KOPT-K1 (cell line): Measurements from ENCODE around the gene LCK.
"Not testable (repeated sequence)": the region's sequence is repeated elsewhere in the genome, so short reads cannot be mapped to it uniquely, and the experiment has no call there.

Experiments used
- H3K27ac ChIP-seq: fragments of 200-600 bp; sonication (generic); 2 replicates; pipeline ENCODE4 v1.5.1; 2016; ENCODE audit warnings: antibody characterized with exemption, mild to moderate bottlenecking, low read depth, low read length; ENCODE audit not compliant: poor library complexity, severe bottlenecking
- H3K36me3 ChIP-seq: fragments of 200-600 bp; sonication (generic); 2 replicates; pipeline ENCODE4 v1.5.1; 2017; ENCODE audit warnings: antibody characterized with exemption, mild to moderate bottlenecking, low read length, moderate library complexity; ENCODE audit not compliant: insufficient read depth
- H3K9me3 ChIP-seq: fragments of 200-600 bp; sonication (generic); 2 replicates; pipeline ENCODE4 v1.5.1; 2017; ENCODE audit warnings: antibody characterized with exemption, low read length, mild to moderate bottlenecking; ENCODE audit not compliant: insufficient read depth, poor library complexity, severe bottlenecking

The LCK gene

GRCh38 chr1:32284777-32285176 is 33.7 kb downstream of the LCK start:
- not testable (repeated sequence) for H3K27ac ChIP-seq, H3K9me3 ChIP-seq
- peaks cover 80% of the 10 kb centered on the region for H3K36me3 ChIP-seq

- Histone ChIP-seq H3K27ac (no peak overlapping the region), H3K36me3 (peaks cover 72% of the 10 kb centered on the region), H3K9me3 (no peaks in the 10 kb centered on the region)
Observed at GRCh38 chr1:32285658-32286057, 34.6 kb downstream of the LCK start.

GRCh38 chr1:32286763-32287162 is 35.7 kb downstream of the LCK start:
- H3K36me3 ChIP-seq, result peaks cover 61% of the 10 kb centered on the region
- no peaks in the 10 kb centered on the region for H3K9me3 ChIP-seq
- no peak overlapping the region for H3K27ac ChIP-seq

- Histone ChIP-seq H3K27ac (no peak overlapping the region), H3K36me3 (peaks cover 36% of the 10 kb centered on the region), H3K9me3 (no peaks in the 10 kb centered on the region)
Observed at GRCh38 chr1:32289256-32289655, 38.2 kb downstream of the LCK start.

GRCh38 chr1:32291145-32291707 is 40.2 kb downstream of the LCK start:
- H3K36me3 ChIP-seq, result peaks cover 32% of the 10 kb centered on the region
- peak overlapping the region; percentile 96 for H3K27ac ChIP-seq

GRCh38 chr1:32291708-32292538 is 40.9 kb downstream of the LCK start, which contains the start of gene HDAC1:
HDAC1 (plus strand) TSS chr1:32292083; CDS start chr1:32292170, 87 bp downstream.
- Histone ChIP-seq H3K27ac (peak within 1 kb of the TSS; percentile 96), H3K36me3 (peaks cover 33% of the 10 kb centered on the region), H3K9me3 (no peaks in the 10 kb centered on the region)

More at GRCh38 chr1:32291145-32291707, 40.2 kb downstream of the LCK start:
- H3K9me3 ChIP-seq, result no peaks in the 10 kb centered on the region

GRCh38 chr1:32298211-32298610 is 47.1 kb downstream of the LCK start:
- H3K36me3 ChIP-seq, result peaks cover 76% of the 10 kb centered on the region
- H3K27ac ChIP-seq, H3K9me3 ChIP-seq: not testable (repeated sequence)

- no peak overlapping the region for H3K27ac ChIP-seq
- H3K9me3 ChIP-seq, result peaks cover 4% of the 10 kb centered on the region
- peaks cover 87% of the 10 kb centered on the region for H3K36me3 ChIP-seq
Observed at GRCh38 chr1:32299327-32299726, 48.3 kb downstream of the LCK start.

GRCh38 chr1:32303358-32303757 is 52.3 kb downstream of the LCK start:
- peaks cover 94% of the 10 kb centered on the region for H3K36me3 ChIP-seq
- peaks cover 15% of the 10 kb centered on the region for H3K9me3 ChIP-seq
- H3K27ac ChIP-seq, result no peak overlapping the region

- H3K9me3 ChIP-seq, result peaks cover 15% of the 10 kb centered on the region
- H3K27ac ChIP-seq, result no peak overlapping the region
- H3K36me3 ChIP-seq, result peaks cover 96% of the 10 kb centered on the region
Observed at GRCh38 chr1:32303997-32304622, 53.0 kb downstream of the LCK start.

GRCh38 chr1:32305310-32305709 is 54.2 kb downstream of the LCK start:
- Histone ChIP-seq H3K9me3 (peaks cover 15% of the 10 kb centered on the region), H3K36me3 (peaks cover 96% of the 10 kb centered on the region), H3K27ac (no peak overlapping the region)

GRCh38 chr1:32307324-32307723 is 56.3 kb downstream of the LCK start:
- Histone ChIP-seq H3K9me3 (peaks cover 15% of the 10 kb centered on the region), H3K27ac (no peak overlapping the region), H3K36me3 (peaks cover 90% of the 10 kb centered on the region)

- no peak overlapping the region for H3K27ac ChIP-seq
- peaks cover 85% of the 10 kb centered on the region for H3K36me3 ChIP-seq
- H3K9me3 ChIP-seq, result peaks cover 4% of the 10 kb centered on the region
Observed at GRCh38 chr1:32309960-32310359, 58.9 kb downstream of the LCK start.

GRCh38 chr1:32311709-32312393 is 60.8 kb downstream of the LCK start:
- H3K36me3 ChIP-seq, result peaks cover 76% of the 10 kb centered on the region
- no peak overlapping the region for H3K27ac ChIP-seq
- no peaks in the 10 kb centered on the region for H3K9me3 ChIP-seq

- H3K27ac ChIP-seq, result no peak overlapping the region
- H3K36me3 ChIP-seq, result peaks cover 79% of the 10 kb centered on the region
- H3K9me3 ChIP-seq, result no peaks in the 10 kb centered on the region
Observed at GRCh38 chr1:32316903-32317277, 65.8 kb downstream of the LCK start.
